CD4-positive, alpha-beta T cell treated with Interleukin-17A for 1 hour (primary cell): Measurements from ENCODE around the gene S100A12.
"Not testable (repeated sequence)": the region's sequence is repeated elsewhere in the genome, so short reads cannot be mapped to it uniquely, and the experiment has no call there.

Experiments used
- DNase-seq: peaks from one replicate; pipeline ENCODE4 v3.0.0-alpha.2; 2020

The S100A12 gene

DNA sequence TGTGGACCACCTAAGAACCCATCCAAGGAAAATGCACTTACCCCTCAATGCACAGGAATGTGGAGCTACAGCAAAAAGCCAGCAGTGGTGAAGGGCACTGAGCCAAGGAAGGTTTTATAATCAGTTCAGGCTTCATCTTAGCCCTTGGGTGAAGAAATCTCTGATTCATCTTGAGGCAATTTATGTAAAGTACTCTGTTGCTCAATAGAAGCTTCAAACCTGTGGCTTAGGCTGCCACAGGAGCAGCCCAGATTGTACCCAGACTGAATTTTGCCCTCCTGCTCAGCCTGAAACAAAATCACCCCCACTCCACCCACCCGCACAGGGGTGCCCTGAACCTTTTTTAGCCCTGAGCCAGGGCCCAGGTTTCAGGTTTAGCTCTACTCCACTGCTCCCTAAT lies at the start of gene S100A12:
TSS of gene S100A12 (minus strand) at position 111 of the 400 bp plus-strand sequence. CDS start 1,029 bp downstream, outside the sequence.
- DNase-seq: no peak

DNA sequence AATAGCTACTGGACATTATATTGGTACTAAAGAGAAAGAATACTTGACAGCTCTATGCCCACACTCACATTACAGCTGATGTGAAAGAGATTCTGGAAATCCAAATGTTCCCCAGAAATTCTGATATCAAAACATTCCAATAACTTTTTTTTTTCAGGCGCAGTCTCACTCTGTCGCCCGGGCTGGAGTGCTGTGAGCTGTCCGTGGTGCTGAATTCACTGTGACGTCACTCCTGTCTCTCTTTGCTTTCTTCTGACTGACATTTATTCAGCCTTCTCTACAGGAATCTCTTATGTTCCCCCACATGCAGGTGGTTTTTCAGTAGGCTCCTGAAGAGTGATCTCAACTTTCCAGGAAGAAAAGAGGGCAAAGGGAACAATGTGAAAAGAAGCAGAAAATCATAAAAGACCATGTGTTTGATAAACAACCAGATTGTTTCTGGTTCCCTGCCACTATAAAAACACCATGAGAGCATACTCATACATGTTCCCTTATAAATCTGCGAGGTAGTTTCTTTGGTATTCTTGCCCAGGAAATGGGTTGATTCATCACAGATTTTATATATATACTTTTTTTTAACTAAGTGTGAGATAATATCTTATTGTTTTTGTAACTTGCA lies 47.1 kb upstream of the S100A12 start:
- peak; percentile 58 for DNase-seq

- DNase-seq: no peak
These were observed 44.9 kb upstream of the S100A12 start for GRCh38 chr1:153420306-153420705.

- not testable (repeated sequence) for DNase-seq
These were observed 44.0 kb upstream of the S100A12 start for GRCh38 chr1:153419436-153419793.

DNA sequence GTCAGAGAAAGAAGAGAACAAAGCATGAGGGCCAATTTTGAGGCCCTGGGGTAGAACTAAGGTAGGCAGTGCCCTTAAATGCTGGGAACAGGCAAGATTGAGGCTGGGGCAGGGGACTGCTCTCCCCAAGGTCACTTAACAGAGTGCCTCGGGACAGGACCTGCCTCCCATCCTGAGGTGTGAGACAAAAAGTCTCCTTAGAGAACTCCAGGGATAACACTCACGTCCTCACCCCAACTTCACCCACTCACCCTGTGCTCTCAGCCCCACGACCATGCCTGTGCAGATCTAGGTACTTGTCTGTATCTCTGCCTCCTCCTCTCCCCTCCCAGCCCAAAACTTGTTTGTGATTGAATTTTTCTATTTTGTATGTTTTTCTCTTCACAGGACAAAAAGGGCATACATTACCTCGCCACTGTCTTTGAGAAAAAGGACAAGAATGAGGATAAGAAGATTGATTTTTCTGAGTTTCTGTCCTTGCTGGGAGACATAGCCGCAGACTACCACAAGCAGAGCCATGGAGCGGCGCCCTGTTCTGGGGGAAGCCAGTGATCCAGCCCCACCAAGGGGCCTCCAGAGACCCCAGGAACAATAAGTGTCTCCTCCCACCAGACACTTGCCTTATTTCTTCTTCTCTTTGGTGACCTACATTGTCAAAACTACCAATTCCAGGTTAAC lies 43.5 kb upstream of the S100A12 start:
- DNase-seq: not testable (repeated sequence)

GRCh38 chr1:153417136-153417888 lies 41.9 kb upstream of the S100A12 start:
- no peak for DNase-seq

GRCh38 chr1:153415850-153416570 lies 40.6 kb upstream of the S100A12 start, which contains the start of gene S100A7A:
S100A7A (plus strand) TSS chr1:153416520; CDS start chr1:153418083, 1,563 bp downstream.
- DNase-seq: no peak

DNA sequence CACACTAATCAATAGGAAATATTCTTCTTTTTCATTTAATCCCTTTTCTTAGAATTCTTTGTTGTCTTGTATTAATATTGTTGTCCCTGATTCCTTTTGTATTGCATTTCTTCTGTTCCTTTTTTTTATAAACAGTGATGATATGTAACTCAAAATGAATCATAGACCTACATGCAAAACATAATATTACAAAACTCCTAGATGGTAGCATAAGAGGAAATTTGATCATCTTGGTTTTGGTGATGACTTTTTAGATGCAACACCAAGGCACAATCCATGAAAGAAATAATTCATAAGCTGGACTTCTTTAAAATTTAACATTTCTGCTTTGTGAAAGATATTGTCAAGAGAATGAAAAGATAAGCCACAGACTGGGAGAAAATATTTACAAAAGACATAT lies 38.5 kb upstream of the S100A12 start:
- not testable (repeated sequence) for DNase-seq

DNA sequence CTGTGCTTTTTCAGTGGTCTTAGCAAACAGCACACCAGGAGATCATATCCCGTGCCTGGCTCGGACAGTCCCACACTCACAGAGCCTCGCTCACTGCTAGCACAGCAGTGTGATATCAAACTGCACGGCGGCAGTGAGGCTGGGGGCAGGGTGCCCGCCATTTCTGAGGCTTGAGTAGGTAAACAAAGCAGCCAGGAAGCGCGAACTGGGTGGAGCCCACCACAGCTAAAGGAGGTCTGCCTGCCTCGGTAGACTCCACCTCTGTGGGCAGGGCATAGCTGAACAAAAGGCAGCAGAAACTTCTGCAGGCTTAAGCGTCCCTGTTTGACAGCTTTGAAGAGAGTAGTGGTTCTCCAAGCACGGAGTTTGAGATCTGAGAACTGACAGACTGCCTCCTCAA lies 31.9 kb upstream of the S100A12 start:
- DNase-seq: not testable (repeated sequence)

DNA sequence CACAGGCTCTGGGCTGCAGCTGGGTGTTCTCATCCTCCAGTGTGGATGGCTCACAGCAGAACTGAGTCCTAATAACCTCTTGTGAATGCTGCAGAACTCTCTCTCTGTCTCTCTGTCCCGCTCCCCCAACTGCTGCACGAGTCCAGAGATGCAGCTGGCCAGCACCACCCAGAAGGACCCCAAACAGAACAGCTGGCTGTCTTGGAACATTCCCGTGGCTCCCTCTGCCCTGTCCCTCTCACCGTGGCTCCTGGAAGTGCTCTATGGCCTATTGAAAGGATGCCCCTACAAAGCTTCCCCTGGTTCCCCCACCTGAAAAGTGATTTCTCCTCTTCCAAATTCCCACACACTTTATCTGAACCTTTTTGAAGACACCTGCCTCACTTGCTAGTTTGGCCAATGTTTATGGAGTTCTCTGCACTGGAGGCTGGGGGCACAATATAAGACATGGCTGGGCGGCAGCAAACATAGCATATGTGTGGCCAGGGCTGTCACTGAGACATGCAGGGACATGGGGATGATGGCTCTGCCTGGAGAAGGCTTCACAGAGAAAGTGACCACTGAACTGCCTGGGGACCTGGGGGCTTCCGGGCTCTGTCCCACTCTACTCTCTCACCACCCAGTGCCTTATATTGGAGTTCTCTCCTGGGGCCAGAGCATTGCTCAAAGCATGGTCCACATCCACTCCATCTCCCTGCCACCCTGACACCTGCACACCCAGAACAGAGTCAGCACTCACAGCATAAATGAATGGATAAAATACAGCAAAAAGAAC lies 30.6 kb upstream of the S100A12 start:
- not testable (repeated sequence) for DNase-seq

DNA sequence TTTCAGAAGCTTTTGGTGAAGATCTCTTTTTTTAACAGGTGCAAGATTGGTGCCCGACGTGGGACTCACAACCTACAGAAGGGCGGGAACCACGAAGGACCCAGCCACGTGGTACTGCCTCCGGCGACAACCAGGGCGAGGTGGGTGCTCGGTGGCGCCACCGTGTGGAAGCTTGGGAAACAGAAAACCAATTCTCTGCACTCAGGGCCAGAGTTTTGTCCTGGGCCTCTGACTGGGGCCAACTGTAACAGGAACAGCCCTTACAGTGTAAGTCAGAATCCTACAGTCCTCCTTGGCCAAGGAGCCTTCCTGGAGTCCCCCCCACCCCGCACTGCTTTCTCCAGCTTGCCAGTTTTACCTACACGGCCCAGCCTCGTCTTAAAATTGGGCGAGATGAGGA lies 29.3 kb upstream of the S100A12 start:
- peak; percentile 59 for DNase-seq

GRCh38 chr1:153404086-153404635 lies 28.7 kb upstream of the S100A12 start:
- no peak for DNase-seq

- DNase-seq: no peak
These were observed 28.1 kb upstream of the S100A12 start for GRCh38 chr1:153403421-153404085.

DNA sequence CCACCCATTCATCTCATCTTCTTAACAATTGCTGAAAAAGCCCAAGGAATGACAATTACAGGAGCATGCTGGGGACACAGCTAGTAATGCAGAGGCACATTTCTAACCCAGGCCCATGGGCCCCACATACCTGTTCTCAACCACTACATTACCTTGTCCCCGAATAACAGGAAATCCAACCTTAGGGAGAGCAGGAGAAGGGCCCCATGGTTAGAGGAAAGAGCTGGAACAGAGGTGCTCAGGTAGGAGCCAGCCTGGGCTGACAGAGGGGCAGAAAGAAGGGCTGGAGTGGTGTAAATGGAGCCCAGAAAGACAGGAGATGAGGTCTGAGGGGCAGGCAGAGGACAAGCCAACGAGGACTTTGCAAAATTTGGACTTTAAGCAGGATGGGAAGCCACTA lies 26.8 kb upstream of the S100A12 start:
- DNase-seq: no peak

DNA sequence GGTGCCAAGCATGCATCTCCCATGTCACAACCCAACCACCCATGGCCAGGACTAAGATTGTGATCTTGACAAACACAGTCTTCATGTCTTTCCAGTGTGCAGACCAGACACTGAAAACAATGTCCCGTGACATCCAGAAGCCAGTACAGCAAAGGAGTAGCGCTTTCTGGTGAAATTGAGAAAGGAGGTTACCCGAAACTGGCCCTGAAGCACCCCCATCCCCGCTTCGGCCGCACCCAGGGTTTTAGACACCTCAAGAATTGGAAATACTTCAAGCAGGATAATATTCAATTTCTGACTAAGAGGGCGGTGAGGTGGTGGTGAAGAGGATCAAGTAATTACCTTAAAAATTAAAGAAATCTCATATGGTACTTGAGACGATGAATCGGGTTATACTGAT lies 26.0 kb upstream of the S100A12 start:
- no peak for DNase-seq

DNA sequence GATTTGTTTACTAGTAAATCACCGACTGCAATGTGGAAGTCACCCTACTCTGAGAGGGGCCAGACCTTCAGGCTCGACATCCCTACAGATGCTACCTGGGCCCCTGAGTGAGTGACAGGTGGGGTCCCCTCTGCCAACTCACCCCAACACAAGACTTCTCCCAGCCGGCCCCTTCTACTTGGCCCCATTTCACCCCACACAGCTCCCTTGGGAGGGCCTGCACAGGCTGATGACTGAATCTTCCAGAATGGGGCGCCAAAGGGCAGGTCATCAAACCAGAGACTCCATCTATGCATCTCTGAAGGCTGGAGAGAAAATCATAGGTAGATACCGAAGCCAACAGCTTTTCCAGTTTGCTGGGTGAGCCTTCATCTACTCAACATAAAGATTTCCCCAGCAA lies 24.8 kb upstream of the S100A12 start:
- DNase-seq: no peak

DNA sequence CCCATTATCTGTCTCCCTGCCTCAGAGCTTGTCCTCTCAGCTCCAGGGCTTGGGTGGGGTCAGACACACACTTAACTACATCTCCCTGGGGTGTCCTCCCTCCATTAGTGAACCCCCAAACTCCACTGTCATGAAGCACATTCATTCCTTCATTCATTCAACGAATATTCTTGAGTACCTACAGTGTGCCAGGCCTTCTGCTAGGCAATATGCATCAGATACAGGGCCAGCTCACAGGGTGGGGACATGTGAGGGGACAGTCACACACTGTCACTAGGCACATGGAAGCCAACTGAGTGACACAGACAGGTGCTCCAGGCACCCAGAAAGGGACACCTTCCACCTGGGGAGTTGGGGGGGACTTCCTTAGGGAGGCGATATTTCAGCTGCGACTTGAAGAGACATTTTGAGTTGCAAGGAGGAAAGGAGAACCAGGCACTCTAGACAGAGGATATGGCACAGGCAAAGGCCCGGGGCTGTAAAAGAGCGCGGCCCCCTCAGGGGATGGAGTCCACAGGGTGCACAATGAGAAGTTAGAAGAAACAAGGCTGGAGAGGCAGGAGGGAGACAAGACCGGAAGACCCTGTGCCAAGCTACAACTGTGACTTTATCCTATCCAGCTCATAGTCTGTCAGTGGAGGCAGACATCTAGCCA lies 24.1 kb upstream of the S100A12 start:
- no peak for DNase-seq

GRCh38 chr1:153397924-153398651 lies 22.7 kb upstream of the S100A12 start:
- no peak for DNase-seq

- no peak for DNase-seq
These were observed 21.9 kb upstream of the S100A12 start for GRCh38 chr1:153397051-153397923.
